HG02763 (cell line): ENCODE data around the gene PAM16.
"Not testable (repeated sequence)": the region's sequence is repeated elsewhere in the genome, so short reads cannot be mapped to it uniquely, and the experiment has no call there.

ENCODE experiments used
- ATAC-seq: cut with Tn5 transposase; IDR thresholded peaks from one replicate; pipeline ENCODE4 v1.9.1; 2021; ENCODE audit warnings: mild to moderate bottlenecking, moderate library complexity; ENCODE audit not compliant: unreplicated experiment

The PAM16 gene

DNA sequence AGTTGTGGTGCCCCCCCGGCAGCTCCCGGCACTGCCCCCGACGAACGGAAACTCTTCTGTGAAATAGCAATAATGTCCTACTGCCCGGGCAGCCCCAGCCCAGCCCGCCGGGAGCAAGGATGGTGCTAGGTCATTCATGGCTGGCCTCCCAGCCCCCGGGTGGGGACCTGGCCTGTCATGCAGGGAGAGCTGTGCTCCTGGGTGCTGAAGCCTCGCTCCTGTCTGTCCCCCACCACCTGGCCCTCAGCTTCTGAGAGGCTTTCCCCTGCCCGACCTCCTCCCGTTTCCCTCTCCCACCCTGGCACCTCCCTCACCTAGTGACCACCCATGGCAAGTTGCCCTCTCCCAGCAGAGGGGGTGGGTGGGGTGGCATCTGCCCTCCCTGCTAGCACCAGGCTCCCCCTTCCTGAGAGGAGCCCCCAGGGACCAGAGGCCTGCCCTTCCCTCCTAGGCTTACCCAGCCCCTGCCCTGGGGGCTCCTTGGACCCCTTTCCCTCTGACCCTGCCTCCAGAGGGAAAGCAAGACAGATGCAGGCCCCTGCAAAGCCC is 13.5 kb downstream of the PAM16 start:
- ATAC-seq = no peak

DNA sequence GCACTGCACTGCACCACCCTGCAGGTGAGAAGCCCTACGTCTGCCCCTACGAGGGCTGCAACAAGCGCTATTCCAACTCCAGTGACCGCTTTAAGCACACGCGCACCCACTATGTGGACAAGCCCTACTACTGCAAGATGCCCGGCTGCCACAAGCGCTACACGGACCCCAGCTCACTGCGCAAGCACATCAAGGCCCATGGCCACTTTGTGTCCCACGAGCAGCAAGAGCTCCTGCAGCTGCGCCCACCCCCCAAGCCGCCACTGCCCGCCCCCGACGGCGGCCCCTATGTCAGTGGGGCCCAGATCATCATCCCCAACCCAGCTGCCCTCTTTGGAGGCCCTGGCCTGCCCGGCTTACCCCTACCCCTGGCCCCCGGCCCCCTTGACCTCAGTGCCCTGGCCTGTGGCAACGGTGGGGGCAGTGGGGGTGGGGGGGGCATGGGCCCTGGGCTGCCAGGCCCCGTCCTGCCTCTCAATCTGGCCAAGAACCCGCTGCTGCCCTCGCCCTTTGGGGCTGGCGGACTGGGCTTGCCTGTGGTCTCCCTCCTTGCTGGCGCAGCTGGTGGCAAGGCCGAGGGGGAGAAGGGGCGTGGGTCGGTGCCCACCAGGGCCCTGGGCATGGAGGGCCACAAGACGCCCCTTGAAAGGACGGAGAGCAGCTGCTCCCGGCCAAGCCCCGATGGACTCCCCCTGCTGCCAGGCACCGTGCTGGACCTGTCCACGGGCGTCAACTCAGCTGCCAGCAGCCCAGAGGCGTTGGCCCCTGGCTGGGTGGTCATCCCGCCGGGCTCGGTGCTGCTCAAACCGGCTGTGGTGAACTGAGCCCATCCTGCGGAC is 14.2 kb downstream of the PAM16 start:
- no peak for ATAC-seq

- no peak for ATAC-seq
Observed at GRCh38 chr16:4334724-4335495, 16.2 kb downstream of the PAM16 start.

- ATAC-seq = not testable (repeated sequence)
Observed at GRCh38 chr16:4333714-4334113, 17.4 kb downstream of the PAM16 start.

- ATAC-seq = no peak
Observed at GRCh38 chr16:4333308-4333638, 17.8 kb downstream of the PAM16 start.

DNA sequence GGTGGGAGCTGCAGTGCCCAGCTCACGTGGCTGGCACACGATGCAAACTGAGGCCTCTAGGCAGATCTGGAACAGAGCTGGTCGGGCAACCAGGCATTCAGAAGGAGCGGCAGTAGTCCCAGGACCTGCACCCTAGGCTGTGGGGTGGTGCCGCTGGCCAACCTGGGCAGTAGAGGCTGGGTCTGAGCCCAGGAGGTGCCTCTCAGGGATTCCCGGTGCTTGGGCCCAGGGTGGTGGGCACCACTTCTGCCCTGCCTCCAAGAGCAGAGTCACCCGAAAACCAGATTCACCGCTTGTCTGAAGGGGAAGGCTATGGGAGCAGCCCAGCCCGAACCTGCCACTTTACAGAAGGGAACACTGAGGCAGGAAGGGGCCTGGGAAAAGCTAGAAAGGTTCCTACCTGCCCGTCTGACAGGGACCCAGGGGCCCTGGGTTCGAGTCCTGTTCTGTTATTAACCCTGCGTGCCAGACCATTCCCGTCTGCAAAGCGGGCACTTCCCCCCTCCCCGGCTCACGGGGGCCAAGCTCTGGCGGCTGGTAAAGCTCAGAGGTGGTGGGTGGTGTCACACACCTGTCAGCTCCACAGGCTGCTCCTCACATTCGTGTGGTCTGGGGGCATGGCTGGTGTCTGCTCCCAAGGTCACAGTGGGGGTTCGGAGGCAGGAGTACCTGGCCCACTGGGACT is 18.4 kb downstream of the PAM16 start:
- no peak for ATAC-seq

GRCh38 chr16:4332083-4332482 is 19.0 kb downstream of the PAM16 start:
- no peak for ATAC-seq

- no peak for ATAC-seq
Observed at GRCh38 chr16:4330277-4330874, 20.7 kb downstream of the PAM16 start.

DNA sequence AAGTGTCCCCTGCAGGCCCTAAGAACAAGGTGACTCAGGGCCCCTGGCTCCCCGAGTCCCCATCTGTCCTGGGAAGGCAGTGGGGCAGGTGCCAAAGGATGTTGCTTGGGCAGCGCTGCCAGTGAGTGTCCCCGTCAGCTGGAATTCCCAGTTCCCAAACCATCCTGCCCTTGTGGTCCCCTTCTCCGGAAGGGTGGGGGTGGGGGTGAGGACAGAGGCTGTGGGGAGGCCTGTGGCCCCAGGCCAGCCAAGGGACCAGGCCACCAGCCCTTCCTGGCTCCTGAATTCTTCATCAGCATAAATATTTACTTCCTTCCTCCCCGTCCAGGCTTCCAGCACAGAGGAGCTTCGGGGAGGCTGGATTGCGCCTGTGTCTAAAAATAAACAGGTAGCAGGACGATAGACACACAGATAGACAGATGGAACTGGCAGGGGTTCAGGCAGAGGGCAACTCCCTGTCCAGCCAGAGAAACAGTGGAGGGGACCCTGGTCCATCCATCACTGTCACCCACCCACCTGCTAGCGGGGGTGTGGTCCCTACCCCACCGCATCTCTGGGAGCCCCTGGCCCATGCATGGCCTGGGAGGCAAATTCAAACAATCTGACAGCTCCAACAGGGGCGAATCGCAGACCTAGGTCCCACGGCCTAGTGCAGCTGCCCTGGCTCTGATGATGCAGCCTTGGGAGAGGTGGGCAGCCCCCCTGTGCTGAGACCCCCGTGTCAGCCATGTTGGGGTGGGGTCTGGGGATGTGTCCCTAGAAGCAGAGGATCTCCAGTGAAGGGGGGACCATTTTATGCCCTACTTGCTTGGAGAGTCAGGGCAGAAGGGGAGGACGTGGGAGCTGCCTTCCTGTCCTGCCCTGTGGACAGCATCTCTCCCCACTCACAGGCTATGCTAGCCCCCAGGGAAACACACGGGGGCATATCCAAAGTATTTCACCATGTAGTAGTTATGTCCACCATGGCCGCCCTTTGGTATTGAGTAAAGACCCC is 22.0 kb downstream of the PAM16 start:
- no peak for ATAC-seq

- ATAC-seq = no peak
Observed at GRCh38 chr16:4328046-4328781, 22.9 kb downstream of the PAM16 start.

DNA sequence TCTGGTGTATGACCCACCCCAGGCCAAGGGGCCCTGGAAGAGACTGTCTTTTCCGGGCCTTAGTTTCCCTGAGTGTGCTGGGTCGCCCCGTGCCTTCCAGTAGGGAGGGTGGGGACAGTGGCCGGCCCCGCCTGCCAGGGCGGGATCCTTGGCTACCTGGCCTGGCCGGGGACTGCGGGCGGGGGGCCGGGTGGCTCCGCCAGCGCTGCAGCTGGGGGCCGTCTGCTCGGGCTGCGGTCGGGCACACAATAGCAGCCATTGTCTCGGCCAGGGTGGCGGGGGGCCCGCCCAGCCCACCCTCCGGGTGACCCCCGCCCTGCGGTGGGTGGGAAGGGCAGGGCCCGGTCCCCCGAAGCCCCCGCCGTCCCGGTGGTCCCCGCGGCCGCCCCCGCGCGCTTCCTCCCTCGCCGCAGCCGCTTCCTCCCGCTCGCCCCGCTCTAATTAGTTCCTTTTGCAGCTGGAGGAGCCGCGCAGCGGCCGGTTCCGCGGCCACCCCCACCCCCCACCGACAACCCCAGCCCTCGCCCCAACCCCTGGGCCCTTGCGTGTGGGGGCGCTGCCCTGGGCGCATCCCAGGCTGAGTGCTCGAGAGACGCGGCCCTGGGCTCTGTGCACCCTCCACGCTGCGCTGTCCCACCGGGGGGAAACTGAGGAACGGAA is 23.6 kb downstream of the PAM16 start:
- ATAC-seq = no peak

DNA sequence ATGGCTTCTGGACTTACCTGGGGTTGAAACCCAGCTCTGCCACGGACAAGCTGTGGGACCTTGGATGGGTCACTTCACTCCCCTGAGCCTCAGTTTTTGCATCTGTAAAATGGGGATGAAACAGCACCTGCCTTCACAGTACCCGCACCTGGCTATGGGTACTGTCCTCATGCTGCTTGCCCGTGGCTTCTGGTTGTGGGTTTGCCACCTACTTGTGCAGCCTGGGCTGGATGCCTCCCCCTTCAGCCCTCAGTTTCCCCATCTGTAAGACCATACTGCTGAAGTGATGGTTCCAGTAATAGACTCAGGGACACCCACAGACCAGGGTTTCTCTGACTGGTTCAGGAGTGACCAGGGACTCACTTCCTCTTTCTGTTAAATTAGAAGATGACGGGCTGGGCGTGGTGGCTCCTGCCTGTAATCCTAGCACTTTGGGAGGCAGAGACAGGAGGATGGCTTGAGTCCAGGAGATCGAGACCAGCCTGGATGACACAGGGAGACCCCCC is 25.8 kb downstream of the PAM16 start:
- no peak for ATAC-seq

DNA sequence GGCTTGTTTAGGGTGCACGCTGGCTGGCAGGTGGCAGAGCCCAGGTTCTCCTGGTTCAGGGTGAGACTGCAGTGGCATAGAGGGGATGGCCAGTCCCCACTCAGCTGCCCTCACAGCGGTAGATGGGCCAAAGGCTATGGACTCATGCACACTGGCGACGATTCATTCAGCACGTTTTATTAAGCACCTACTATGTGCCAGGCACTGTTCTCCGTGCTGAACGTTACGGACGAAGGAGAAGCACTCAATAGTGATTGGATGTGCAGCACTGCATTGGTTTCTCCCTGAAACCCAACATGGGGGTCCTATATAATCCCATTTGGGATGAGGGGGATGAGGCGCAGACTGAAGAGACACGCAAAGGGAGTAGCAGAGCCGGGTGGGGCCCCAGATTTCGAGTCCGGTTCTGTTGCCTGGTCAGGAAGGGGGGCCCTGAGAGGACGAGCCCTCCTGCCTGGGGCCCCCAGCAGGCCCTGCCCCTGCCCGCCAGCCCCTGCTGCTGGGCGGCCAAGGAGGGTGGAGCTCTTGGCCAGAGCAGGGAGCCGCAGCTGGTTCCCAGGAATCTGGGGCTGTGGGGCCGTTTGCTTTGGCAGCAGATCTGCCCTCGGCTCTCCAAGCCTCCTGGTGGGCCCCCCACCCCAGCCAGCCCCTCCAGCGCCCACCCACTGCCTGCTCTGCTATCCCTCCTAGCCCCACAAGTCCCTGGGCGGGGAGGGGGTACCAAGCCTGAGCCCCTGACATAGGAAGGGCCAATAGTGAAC is 26.4 kb downstream of the PAM16 start:
- no peak for ATAC-seq

DNA sequence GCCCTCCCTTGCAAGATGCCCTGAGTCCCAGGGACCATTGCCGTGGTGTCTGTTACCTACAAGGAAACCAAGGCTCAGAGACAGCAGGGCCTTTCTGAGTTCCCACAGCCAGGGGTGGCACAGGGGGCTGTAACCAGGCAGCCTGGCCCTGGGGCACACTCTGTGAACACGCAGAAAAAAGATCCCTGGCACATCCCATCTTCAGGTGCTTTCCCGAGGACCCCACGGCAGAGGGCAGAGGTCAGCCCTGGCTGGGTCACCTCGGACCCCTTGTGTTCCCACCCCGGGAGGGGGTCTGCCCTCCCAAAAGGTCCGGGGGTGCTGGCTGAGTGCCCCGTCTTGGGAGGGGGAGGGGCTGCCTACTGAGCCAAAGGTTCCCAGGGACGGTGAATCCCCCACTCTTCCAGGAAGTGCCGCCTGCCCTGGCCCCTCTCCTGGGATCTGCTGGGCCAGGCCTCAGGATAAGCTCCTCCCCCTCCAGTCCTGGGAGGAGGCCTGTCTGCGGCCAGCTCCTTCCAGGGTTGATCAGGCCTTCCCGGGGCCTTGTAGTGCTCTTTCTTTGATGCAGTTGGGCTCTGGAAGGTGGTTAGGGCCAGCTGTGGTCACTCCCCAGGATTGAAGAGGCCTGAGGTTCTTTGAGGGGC is 27.2 kb downstream of the PAM16 start:
- ATAC-seq = no peak

DNA sequence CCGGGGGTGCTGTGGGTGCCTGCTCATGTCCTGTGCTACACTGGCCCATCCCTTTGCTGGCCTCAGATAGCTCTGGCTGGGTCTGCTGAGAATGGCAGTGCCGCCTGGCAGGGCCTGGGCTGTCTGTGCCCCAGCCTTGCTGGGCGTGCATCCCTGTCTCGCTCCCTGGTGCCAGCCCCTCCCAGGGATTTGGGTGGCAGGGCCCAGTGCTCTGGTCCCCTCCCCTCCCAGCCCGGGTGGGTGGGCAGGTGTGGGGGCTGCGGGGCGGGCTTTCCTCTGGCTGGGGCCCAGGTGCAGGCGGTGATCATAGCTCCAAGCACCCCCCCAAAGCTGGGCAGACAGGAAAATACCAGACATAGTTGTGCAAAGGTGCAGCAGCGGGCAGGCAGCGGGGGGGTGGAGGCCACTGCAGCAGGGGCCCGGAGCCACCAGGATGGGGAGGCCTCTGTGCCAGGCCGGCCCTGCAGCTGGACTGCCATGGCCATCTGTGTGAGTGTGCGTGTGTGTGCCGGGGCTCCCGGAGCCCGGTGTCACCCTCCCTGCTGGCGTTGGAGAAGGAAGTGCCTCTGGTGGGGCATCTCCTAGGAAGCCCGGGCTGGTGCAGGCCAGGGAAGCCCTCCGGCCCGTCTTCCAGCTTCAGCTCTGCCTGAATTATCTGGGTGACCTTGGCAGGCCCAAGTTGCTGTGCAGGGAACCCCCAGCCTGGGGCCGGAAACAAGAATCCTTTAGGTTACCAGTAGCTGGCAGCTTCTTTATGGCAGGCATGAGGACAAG is 27.9 kb downstream of the PAM16 start:
- no peak for ATAC-seq
